ENCODE data around the gene EIF5. TPM values are rescaled to one million over a fixed set of nuclear protein-coding genes. Genes with fewer than 3 reads are reported as not detected.

EIF5 gene
- total RNA-seq, 1 donor from 2014 or later = 133 TPM

DNA sequence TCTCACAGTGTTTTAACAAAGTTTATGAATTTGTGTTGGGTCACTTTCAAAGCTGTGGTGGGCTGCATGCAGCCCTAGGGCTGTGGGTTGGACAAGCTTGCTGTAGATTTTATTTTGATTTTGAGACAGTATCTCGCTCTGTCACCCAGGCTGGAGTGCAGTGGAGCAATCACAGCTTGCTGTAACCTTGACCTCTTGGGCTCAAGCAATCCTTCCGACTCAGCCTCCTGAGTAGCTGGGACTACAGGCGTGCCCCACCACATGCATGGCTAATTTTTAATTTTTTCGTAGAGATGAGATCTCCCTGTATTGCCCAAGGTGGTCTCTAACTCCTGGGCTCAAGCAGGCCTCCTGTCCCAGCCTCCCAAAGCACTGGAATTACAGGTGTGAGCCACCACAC lies 56.6 kb downstream of the EIF5 start:
- Histone ChIP-seq H3K36me3 (ENCODE audit: control insufficient read depth, insufficient read depth, low read length) (no peaks in the 10 kb centered on the region), H3K4me3 (ENCODE audit: low read depth, low read length) (no peak overlapping the region), H3K27me3 (ENCODE audit: control insufficient read depth, insufficient read depth, low read length) (no peaks in the 10 kb centered on the region)
- TF ChIP-seq CTCF (IDR thresholded peaks at IDR 0.05; ENCODE audit: insufficient read depth, low read length, severe bottlenecking) = no peak
- DNase-seq (ENCODE audit: low read depth) = no peak
- no peak for FAIRE-seq

GRCh38 chr14:103391048-103391447 lies 57.0 kb downstream of the EIF5 start:
- H3K27me3 ChIP-seq (ENCODE audit: control insufficient read depth, insufficient read depth, low read length) = no peaks in the 10 kb centered on the region
- H3K4me3 ChIP-seq (ENCODE audit: low read depth, low read length) = no peak overlapping the region
- FAIRE-seq = no peak
- TF ChIP-seq CTCF (IDR thresholded peaks at IDR 0.05; ENCODE audit: insufficient read depth, low read length, severe bottlenecking) = peak; percentile 61
- peak; percentile 57 for DNase-seq (ENCODE audit: low read depth)
- H3K36me3 ChIP-seq (ENCODE audit: control insufficient read depth, insufficient read depth, low read length) = no peaks in the 10 kb centered on the region

- no peaks in the 10 kb centered on the region for H3K27me3 ChIP-seq (ENCODE audit: control insufficient read depth, insufficient read depth, low read length)
- no peaks in the 10 kb centered on the region for H3K36me3 ChIP-seq (ENCODE audit: control insufficient read depth, insufficient read depth, low read length)
- FAIRE-seq = no peak
- TF ChIP-seq CTCF (IDR thresholded peaks at IDR 0.05; ENCODE audit: insufficient read depth, low read length, severe bottlenecking) = no peak
- no peak overlapping the region for H3K4me3 ChIP-seq (ENCODE audit: low read depth, low read length)
- no peak for DNase-seq (ENCODE audit: low read depth)
Observed at GRCh38 chr14:103392106-103392505, 58.1 kb downstream of the EIF5 start.

DNA sequence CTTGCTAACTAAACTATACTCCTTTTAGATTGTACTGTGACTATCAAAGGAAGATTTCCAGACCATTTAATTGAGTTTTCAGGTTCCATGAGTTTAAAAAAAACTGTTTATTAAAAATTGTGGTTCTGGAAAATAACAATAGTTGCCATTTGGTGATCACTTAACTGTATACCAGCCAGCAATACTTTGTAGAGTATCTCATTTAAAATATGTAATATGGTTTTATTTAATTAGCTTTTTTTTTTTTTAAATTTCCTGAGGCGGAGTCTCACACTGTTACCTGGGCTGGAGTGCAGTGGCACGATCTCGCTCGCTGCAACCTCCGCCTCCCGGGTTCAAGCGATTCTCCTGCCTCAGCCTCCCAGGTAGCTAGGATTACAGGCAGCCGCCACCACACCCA lies 58.5 kb downstream of the EIF5 start:
- Histone ChIP-seq H3K27me3 (ENCODE audit: control insufficient read depth, insufficient read depth, low read length) (no peaks in the 10 kb centered on the region), H3K36me3 (ENCODE audit: control insufficient read depth, insufficient read depth, low read length) (no peaks in the 10 kb centered on the region), H3K4me3 (ENCODE audit: low read depth, low read length) (no peak overlapping the region)
- DNase-seq (ENCODE audit: low read depth) (no peak), FAIRE-seq (no peak)
- TF ChIP-seq CTCF (IDR thresholded peaks at IDR 0.05; ENCODE audit: insufficient read depth, low read length, severe bottlenecking) = no peak

- FAIRE-seq (no peak), DNase-seq (ENCODE audit: low read depth) (no peak)
- Histone ChIP-seq H3K27me3 (ENCODE audit: control insufficient read depth, insufficient read depth, low read length) (no peaks in the 10 kb centered on the region), H3K36me3 (ENCODE audit: control insufficient read depth, insufficient read depth, low read length) (no peaks in the 10 kb centered on the region), H3K4me3 (ENCODE audit: low read depth, low read length) (no peak overlapping the region)
- no peak for TF ChIP-seq CTCF (IDR thresholded peaks at IDR 0.05; ENCODE audit: insufficient read depth, low read length, severe bottlenecking)
Observed at GRCh38 chr14:103393070-103393469, 59.0 kb downstream of the EIF5 start.

Data from bronchial epithelial cell (primary cell).